22Rv1 (cell line): ENCODE results near the gene PIK3C3.

Experiments
- CTCF ChIP-seq: fragments of 450-650 bp; IDR thresholded peaks from 2 replicates; pipeline ENCODE4 v1.5.1; 2017; ENCODE audit warnings: mild to moderate bottlenecking
- ZFX ChIP-seq: fragments of 450-650 bp; IDR thresholded peaks from 2 replicates; pipeline ENCODE4 v1.6.1; 2017; ENCODE audit warnings: antibody characterized with exemption, borderline replicate concordance

GRCh38 chr18:42094875-42095274 lies 139.8 kb downstream of the PIK3C3 start:
- TF ChIP-seq CTCF = no peak
- TF ChIP-seq ZFX = no peak
